Sigmoid colon (tissue), 4 donors: Measurements from ENCODE around the gene SMARCA2.

Source experiments
- CTCF ChIP-seq, 4 experiments: fragments of 450-650 bp in 3 of 4; fragments of 200-600 bp in 1 of 4; IDR thresholded peaks; one replicate each; pipeline ENCODE4 v1.5.1; 2016 to 2019; ENCODE audit warnings: antibody characterized with exemption in 4 of 4, mild to moderate bottlenecking in 3 of 4, moderate library complexity in 2 of 4
- POLR2AphosphoS5 ChIP-seq, 4 donors: sonication (generic); formaldehyde crosslinking; IDR thresholded peaks; one replicate each; pipeline ENCODE4 v1.6.1; 2017; ENCODE audit warnings: antibody characterized with exemption in 4 of 4

DNA sequence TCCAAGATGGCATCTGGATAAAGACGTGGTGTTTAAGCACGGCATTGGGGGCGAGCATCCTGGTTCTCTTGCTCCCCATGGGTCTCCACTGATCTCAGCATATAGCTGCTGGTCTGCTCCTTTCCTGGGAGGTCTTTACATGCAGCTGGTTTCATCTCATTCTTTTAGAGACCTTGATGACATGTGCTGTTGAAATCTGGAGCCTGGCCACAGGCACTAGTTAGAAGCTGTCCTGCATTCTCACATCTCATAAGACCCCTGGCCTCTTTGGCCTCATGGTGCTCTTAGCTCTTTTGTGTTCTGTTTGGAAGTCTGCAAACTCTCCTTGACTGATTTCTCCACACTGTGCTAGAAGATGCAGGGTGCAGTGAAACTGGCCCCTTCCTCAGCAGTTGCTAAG is 113.0 kb downstream of the SMARCA2 start:
- TF ChIP-seq CTCF (IDR thresholded peaks at IDR 0.05) (no peak), POLR2AphosphoS5 (IDR thresholded peaks at IDR 0.05) (no peak)
